HepG2 (cell line): Measurements from ENCODE around the gene P3H2. TPM values are rescaled to one million over a fixed set of nuclear protein-coding genes. Genes with fewer than 3 reads are reported as not detected.

Experiments used
- ATAC-seq: fragments of 200-7000 bp; cut with Tn5 transposase; 3 replicates; pipeline ENCODE4 v1.9.1; 2020; ENCODE audit warnings: mild to moderate bottlenecking, moderate library complexity
- BruUV-seq: library from RNA; stranded (reverse); fragments of 400-500 nt; replicated peaks from 2 replicates; lab custom pipeline; 2021; lab: Mats Ljungman, UMichigan
- CTCF ChIA-PET: fragments of 300-600 bp; formaldehyde crosslinking; extraction: SDS; loops from one replicate; lab custom pipeline; 2021; ENCODE audit warnings: low total read pairs, inconsistent platforms, low intra/inter-chr PET ratio; lab: Yijun Ruan, JAX
- POLR2A ChIA-PET: fragments of 350-600 bp; sonication (Branson Sonifier 250); formaldehyde crosslinking; loops from one replicate; lab custom pipeline; 2020; ENCODE audit warnings: antibody characterized with exemption, inconsistent platforms; lab: Yijun Ruan, JAX
- DNase-seq: peaks from one replicate; pipeline ENCODE4 v3.0.0-alpha.2; 2015; ENCODE audit warnings: low spot score
- FAIRE-seq: peaks from 3 replicates; lab custom pipeline; 2011; peaks lifted over from hg19 to GRCh38; lab: Jason Lieb, UNC
- H2AFZ ChIP-seq: one replicate; pipeline ENCODE4 v1.6.1; 2011; ENCODE audit warnings: low read length, inconsistent platforms
- H3K27ac ChIP-seq: fragments of 300-600 bp; 3 replicates; pipeline ENCODE4 v1.8.0; 2011; ENCODE audit warnings: mixed run types, mild to moderate bottlenecking, mixed read lengths, low read length, inconsistent platforms; ENCODE audit not compliant: insufficient read depth; ENCODE audit errors: extremely low read length
- H3K27me3 ChIP-seq, 2 experiments: fragments of 200-600 bp in 1 of 2; 2 replicates in 1 of 2; 3 replicates in 1 of 2; pipeline versions ENCODE4 v1.6.0 to v1.8.0; 2011; ENCODE audit warnings: low read length in 2 of 2, mild to moderate bottlenecking in 2 of 2, moderate library complexity in 2 of 2, inconsistent platforms in 1 of 2; ENCODE audit not compliant: insufficient read depth in 2 of 2, control insufficient read depth in 1 of 2
- H3K36me3 ChIP-seq, 2 experiments: fragments of 200-600 bp in 1 of 2; replicated peaks in 1 of 2; 2 replicates in 1 of 2; 3 replicates in 1 of 2; pipeline versions ENCODE4 v1.5.1 to v1.8.0; 2011; ENCODE audit warnings: low read length in 2 of 2, inconsistent platforms in 1 of 2; ENCODE audit not compliant: insufficient read depth in 2 of 2, control insufficient read depth in 1 of 2
- H3K4me1 ChIP-seq: 2 replicates; pipeline ENCODE4 v1.5.1; 2012; ENCODE audit warnings: low read length, inconsistent platforms; ENCODE audit not compliant: insufficient read depth
- H3K4me2 ChIP-seq: 2 replicates; pipeline ENCODE4 v1.6.0; 2011; ENCODE audit warnings: low read depth, low read length, inconsistent platforms
- H3K4me3 ChIP-seq, 3 experiments: fragments of 200-600 bp in 1 of 3; sonication (generic), shearing (Covaris generic) in 1 of 3; replicated peaks in 1 of 3; 2 replicates each; pipeline ENCODE4 v1.5.1; 2011 to 2016; ENCODE audit warnings: low read length in 3 of 3, inconsistent platforms in 2 of 3, low read depth in 2 of 3, mild to moderate bottlenecking in 2 of 3, control low read depth in 1 of 3, mixed read lengths in 1 of 3; ENCODE audit not compliant: insufficient read depth in 1 of 3
- H3K79me2 ChIP-seq: one replicate; pipeline ENCODE4 v1.6.1; 2011; ENCODE audit warnings: low read length, inconsistent platforms; ENCODE audit not compliant: insufficient read depth
- H3K9ac ChIP-seq: 2 replicates; pipeline ENCODE4 v1.6.0; 2011; ENCODE audit warnings: mild to moderate bottlenecking, low read depth, low read length, inconsistent platforms; ENCODE audit not compliant: insufficient read depth
- H3K9me3 ChIP-seq: 2 replicates; pipeline ENCODE4 v1.5.1; 2012; ENCODE audit warnings: mild to moderate bottlenecking, low read length
- H4K20me1 ChIP-seq: 2 replicates; pipeline ENCODE4 v1.6.0; 2011; ENCODE audit warnings: inconsistent platforms, mild to moderate bottlenecking, low read length, moderate library complexity; ENCODE audit not compliant: insufficient read depth
- CHD2 ChIP-seq: IDR thresholded peaks from 2 replicates; pipeline ENCODE4 v1.6.1; 2011; ENCODE audit warnings: low read depth, low read length, improper control_type of control experiment
- HDAC2 ChIP-seq: sonication (generic); formaldehyde crosslinking; IDR thresholded peaks from 2 replicates; pipeline ENCODE4 v1.4.0; 2020; ENCODE audit warnings: missing genetic modification reagents
- MAF1 ChIP-seq: sonication (generic); formaldehyde crosslinking; IDR thresholded peaks from 2 replicates; pipeline ENCODE4 v1.5.0; 2020; ENCODE audit warnings: missing genetic modification reagents, borderline replicate concordance
- ZFP41 ChIP-seq: sonication (generic); formaldehyde crosslinking; IDR thresholded peaks from 2 replicates; pipeline ENCODE4 v1.4.0; 2020; ENCODE audit warnings: mild to moderate bottlenecking, missing genetic modification reagents, borderline replicate concordance
- ZNF446 ChIP-seq: sonication (generic); formaldehyde crosslinking; IDR thresholded peaks from 2 replicates; pipeline ENCODE4 v1.5.0; 2020; ENCODE audit warnings: mild to moderate bottlenecking, missing genetic modification reagents
- WGBS: methylation state at CpG from one replicate; pipeline ENCODE4 v1.1.6; 2017; ENCODE audit warnings: low lambda C conversion rate; 5-methylcytosine and 5-hydroxymethylcytosine counted together
- in situ Hi-C: cut with HindIII; loops from 2 replicates; pipeline ENCODE4 v1.10.0; 2017; ENCODE audit warnings: low pct_unique_long_range_greater_than_20kb; ENCODE audit not compliant: extremely low pct_ligation_motif_present
- intact Hi-C: fragments of 100-400 bp; cut with micrococcal nuclease; formaldehyde crosslinking; loops from one replicate; pipeline ENCODE4 v1.10.0; 2022; ENCODE audit not compliant: unreplicated experiment
- polyA plus RNA-seq, 8 experiments: library from polyadenylated mRNA; depleted of rRNA in 3 of 8; stranded (reverse) in 7 of 8; unstranded in 1 of 8; fragments of >200 nt; fragmentation: Illumina TruSeq in 4 of 8; extraction: Trizol in 4 of 8; gene quantifications; 2 replicates each; pipeline versions ENCODE4 v1.2.1 to v1.2.3, GENCODE V29; 2011 to 2016; ENCODE audit warnings: low read depth in 4 of 8, missing spikeins in 1 of 8, mixed read lengths in 1 of 8; ENCODE audit not compliant: insufficient read depth in 1 of 8
- total RNA-seq, 5 experiments: library from RNA; depleted of rRNA; stranded (reverse); fragments of >200 nt; fragmentation: Illumina TruSeq; extraction: Trizol; gene quantifications; 2 replicates each; pipeline ENCODE4 v1.2.3, GENCODE V29; 2016; ENCODE audit warnings: low read depth in 1 of 5
- TF ChIP-seq, protein P1 (sequence below): sonication (generic); formaldehyde crosslinking; conservative IDR thresholded peaks from 2 replicates; pipeline ENCODE4 v1.5.0; 2020; ENCODE audit warnings: missing genetic modification reagents
- TF ChIP-seq, protein P2 (sequence below): sonication (generic); formaldehyde crosslinking; IDR thresholded peaks from 2 replicates; pipeline ENCODE4 v1.5.0; 2020; ENCODE audit warnings: mild to moderate bottlenecking, missing genetic modification reagents
- TF ChIP-seq, protein P3 (sequence below), 2 experiments: sonication (generic) in 1 of 2; formaldehyde crosslinking in 1 of 2; IDR thresholded peaks; 2 replicates each; pipeline versions ENCODE4 v1.5.1 to v1.6.1; 2011 to 2020; ENCODE audit warnings: borderline replicate concordance in 1 of 2, low read depth in 1 of 2, low read length in 1 of 2, mild to moderate bottlenecking in 1 of 2, missing genetic modification reagents in 1 of 2, moderate library complexity in 1 of 2

P3H2 gene
- total and polyA plus RNA-seq, 2 of the 13 experiments (the other 11 are each of a cell fraction or from before 2014, with no cell fraction given) = not detected

- FAIRE-seq (no peak), DNase-seq (no peak), ATAC-seq (no peak)
- Histone ChIP-seq H3K4me1 (no peaks in the 10 kb centered on the region), H3K36me3 (no peaks in the 10 kb centered on the region), H3K4me3 (no peak overlapping the region), H3K27ac (no peak overlapping the region), H3K4me2 (no peak overlapping the region), H4K20me1 (no peaks in the 10 kb centered on the region), H3K9me3 (no peaks in the 10 kb centered on the region), H3K79me2 (no peaks in the 10 kb centered on the region), H3K27me3 (no peaks in the 10 kb centered on the region), H2AFZ (no peak overlapping the region), H3K9ac (no peak overlapping the region)
- in situ Hi-C loops (no loop called here), intact Hi-C loops (no loop called here)
- ChIA-PET CTCF (no interaction called here), POLR2A (no interaction called here)
- BruUV-seq = no TSS peak
- TF ChIP-seq CHD2 (no peak), ZFP41 (CRISPR knock-in tag) (no peak), ZNF446 (CRISPR knock-in tag) (no peak), MAF1 (CRISPR knock-in tag) (no peak), HDAC2 (CRISPR knock-in tag) (no peak)
- TF ChIP-seq, protein P1, sequence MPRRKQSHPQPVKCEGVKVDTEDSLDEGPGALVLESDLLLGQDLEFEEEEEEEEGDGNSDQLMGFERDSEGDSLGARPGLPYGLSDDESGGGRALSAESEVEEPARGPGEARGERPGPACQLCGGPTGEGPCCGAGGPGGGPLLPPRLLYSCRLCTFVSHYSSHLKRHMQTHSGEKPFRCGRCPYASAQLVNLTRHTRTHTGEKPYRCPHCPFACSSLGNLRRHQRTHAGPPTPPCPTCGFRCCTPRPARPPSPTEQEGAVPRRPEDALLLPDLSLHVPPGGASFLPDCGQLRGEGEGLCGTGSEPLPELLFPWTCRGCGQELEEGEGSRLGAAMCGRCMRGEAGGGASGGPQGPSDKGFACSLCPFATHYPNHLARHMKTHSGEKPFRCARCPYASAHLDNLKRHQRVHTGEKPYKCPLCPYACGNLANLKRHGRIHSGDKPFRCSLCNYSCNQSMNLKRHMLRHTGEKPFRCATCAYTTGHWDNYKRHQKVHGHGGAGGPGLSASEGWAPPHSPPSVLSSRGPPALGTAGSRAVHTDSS (CRISPR knock-in tag) = no peak
- TF ChIP-seq, protein P2, sequence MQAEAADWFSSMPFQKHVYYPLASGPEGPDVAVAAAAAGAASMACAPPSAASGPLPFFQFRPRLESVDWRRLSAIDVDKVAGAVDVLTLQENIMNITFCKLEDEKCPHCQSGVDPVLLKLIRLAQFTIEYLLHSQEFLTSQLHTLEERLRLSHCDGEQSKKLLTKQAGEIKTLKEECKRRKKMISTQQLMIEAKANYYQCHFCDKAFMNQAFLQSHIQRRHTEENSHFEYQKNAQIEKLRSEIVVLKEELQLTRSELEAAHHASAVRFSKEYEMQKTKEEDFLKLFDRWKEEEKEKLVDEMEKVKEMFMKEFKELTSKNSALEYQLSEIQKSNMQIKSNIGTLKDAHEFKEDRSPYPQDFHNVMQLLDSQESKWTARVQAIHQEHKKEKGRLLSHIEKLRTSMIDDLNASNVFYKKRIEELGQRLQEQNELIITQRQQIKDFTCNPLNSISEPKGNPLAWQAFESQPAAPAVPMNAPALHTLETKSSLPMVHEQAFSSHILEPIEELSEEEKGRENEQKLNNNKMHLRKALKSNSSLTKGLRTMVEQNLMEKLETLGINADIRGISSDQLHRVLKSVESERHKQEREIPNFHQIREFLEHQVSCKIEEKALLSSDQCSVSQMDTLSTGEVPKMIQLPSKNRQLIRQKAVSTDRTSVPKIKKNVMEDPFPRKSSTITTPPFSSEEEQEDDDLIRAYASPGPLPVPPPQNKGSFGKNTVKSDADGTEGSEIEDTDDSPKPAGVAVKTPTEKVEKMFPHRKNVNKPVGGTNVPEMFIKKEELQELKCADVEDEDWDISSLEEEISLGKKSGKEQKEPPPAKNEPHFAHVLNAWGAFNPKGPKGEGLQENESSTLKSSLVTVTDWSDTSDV (CRISPR knock-in tag) = no peak
- TF ChIP-seq, protein P3, sequence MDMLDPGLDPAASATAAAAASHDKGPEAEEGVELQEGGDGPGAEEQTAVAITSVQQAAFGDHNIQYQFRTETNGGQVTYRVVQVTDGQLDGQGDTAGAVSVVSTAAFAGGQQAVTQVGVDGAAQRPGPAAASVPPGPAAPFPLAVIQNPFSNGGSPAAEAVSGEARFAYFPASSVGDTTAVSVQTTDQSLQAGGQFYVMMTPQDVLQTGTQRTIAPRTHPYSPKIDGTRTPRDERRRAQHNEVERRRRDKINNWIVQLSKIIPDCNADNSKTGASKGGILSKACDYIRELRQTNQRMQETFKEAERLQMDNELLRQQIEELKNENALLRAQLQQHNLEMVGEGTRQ (IDR thresholded peaks at IDR 0.05; ENCODE audit: low read depth, low read length) = no peak
- TF ChIP-seq, protein P3 (CRISPR knock-in tag; IDR thresholded peaks at IDR 0.05; ENCODE audit: borderline replicate concordance) = no peak
- WGBS = 51% methylated on average over 3 of the region's 3 CpGs
Observed at GRCh38 chr3:190027116-190027515, 93.6 kb downstream of the P3H2 start.
